RWPE2 (cell line): ENCODE data around the gene C18orf63.

ENCODE experiments used
- ATAC-seq: fragments of 200-7000 bp; cut with Tn5 transposase; 3 replicates; pipeline ENCODE4 v1.9.1; 2021; ENCODE audit warnings: low read depth
- DNase-seq: peaks from one replicate; pipeline ENCODE4 v3.0.0-alpha.2; 2020; ENCODE audit warnings: low spot score
- H3K27ac ChIP-seq: fragments of 450-650 bp; 2 replicates; pipeline ENCODE4 v1.5.1; 2017; ENCODE audit warnings: mild to moderate bottlenecking; ENCODE audit not compliant: poor library complexity, severe bottlenecking
- H3K27me3 ChIP-seq: fragments of 250-450 bp; sonication (Bioruptor Pico); 2 replicates; pipeline ENCODE4 v1.5.1; 2021; ENCODE audit warnings: mild to moderate bottlenecking, moderate library complexity; ENCODE audit not compliant: insufficient read depth, poor library complexity, severe bottlenecking
- H3K36me3 ChIP-seq: fragments of 250-450 bp; sonication (Bioruptor Pico); 2 replicates; pipeline ENCODE4 v1.5.1; 2020; ENCODE audit warnings: low read depth, mild to moderate bottlenecking, moderate library complexity
- H3K4me1 ChIP-seq: fragments of 250-450 bp; sonication (Bioruptor Pico); 2 replicates; pipeline ENCODE4 v1.5.1; 2021; ENCODE audit warnings: mild to moderate bottlenecking, moderate library complexity; ENCODE audit not compliant: insufficient read depth, poor library complexity, severe bottlenecking
- H3K4me3 ChIP-seq: fragments of 250-450 bp; sonication (Bioruptor Pico); 2 replicates; pipeline ENCODE4 v1.5.1; 2021; ENCODE audit warnings: mild to moderate bottlenecking, moderate library complexity; ENCODE audit not compliant: severe bottlenecking
- H3K9me3 ChIP-seq: fragments of 250-450 bp; sonication (Bioruptor Pico); 2 replicates; pipeline ENCODE4 v1.5.1; 2021; ENCODE audit warnings: mild to moderate bottlenecking, moderate library complexity; ENCODE audit not compliant: severe bottlenecking
- CTCF ChIP-seq: fragments of 450-650 bp; IDR thresholded peaks from one replicate; pipeline ENCODE4 v1.5.1; 2017; ENCODE audit warnings: mild to moderate bottlenecking, moderate library complexity; ENCODE audit not compliant: poor library complexity, severe bottlenecking

Gene C18orf63

GRCh38 chr18:74377776-74378175, 62.1 kb downstream of the C18orf63 start:
- Histone ChIP-seq H3K4me1 (no peaks in the 10 kb centered on the region), H3K27me3 (no peaks in the 10 kb centered on the region), H3K4me3 (no peak overlapping the region), H3K36me3 (no peaks in the 10 kb centered on the region), H3K27ac (no peak overlapping the region), H3K9me3 (no peaks in the 10 kb centered on the region)
- ATAC-seq (no peak), DNase-seq (no peak)
- TF ChIP-seq CTCF = no peak

GRCh38 chr18:74378179-74378682, 62.6 kb downstream of the C18orf63 start:
- H3K36me3 ChIP-seq = no peaks in the 10 kb centered on the region
- DNase-seq = no peak
- no peak overlapping the region for H3K27ac ChIP-seq
- H3K4me3 ChIP-seq = no peak overlapping the region
- H3K27me3 ChIP-seq = no peaks in the 10 kb centered on the region
- TF ChIP-seq CTCF = no peak
- no peaks in the 10 kb centered on the region for H3K9me3 ChIP-seq
- no peak for ATAC-seq
- no peaks in the 10 kb centered on the region for H3K4me1 ChIP-seq

GRCh38 chr18:74380916-74381315, 65.3 kb downstream of the C18orf63 start:
- no peak overlapping the region for H3K27ac ChIP-seq
- DNase-seq (no peak), ATAC-seq (no peak)
- no peak for TF ChIP-seq CTCF
- no peaks in the 10 kb centered on the region for H3K4me1 ChIP-seq
- no peak overlapping the region for H3K4me3 ChIP-seq
- no peaks in the 10 kb centered on the region for H3K27me3 ChIP-seq
- no peaks in the 10 kb centered on the region for H3K9me3 ChIP-seq
- no peaks in the 10 kb centered on the region for H3K36me3 ChIP-seq

- Histone ChIP-seq H3K4me1 (no peaks in the 10 kb centered on the region), H3K27ac (no peak overlapping the region), H3K36me3 (no peaks in the 10 kb centered on the region), H3K9me3 (no peaks in the 10 kb centered on the region), H3K27me3 (no peaks in the 10 kb centered on the region), H3K4me3 (no peak overlapping the region)
- DNase-seq (no peak), ATAC-seq (no peak)
- no peak for TF ChIP-seq CTCF
Observed at GRCh38 chr18:74381621-74382295, 66.1 kb downstream of the C18orf63 start.

- no peak for ATAC-seq
- H3K4me1 ChIP-seq = no peaks in the 10 kb centered on the region
- H3K36me3 ChIP-seq = no peaks in the 10 kb centered on the region
- DNase-seq = no peak
- TF ChIP-seq CTCF = no peak
- H3K27ac ChIP-seq = no peak overlapping the region
- no peak overlapping the region for H3K4me3 ChIP-seq
- H3K27me3 ChIP-seq = no peaks in the 10 kb centered on the region
- no peaks in the 10 kb centered on the region for H3K9me3 ChIP-seq
Observed at GRCh38 chr18:74382481-74383017, 66.9 kb downstream of the C18orf63 start.
